Mesendoderm (in vitro differentiated cells): ENCODE measurements around the gene RTN4R.

Experiments used
- DNase-seq: peaks from one replicate; pipeline ENCODE4 v3.0.0; 2013
- H2AK5ac ChIP-seq: 2 replicates; pipeline ENCODE4 v1.6.1; 2013; ENCODE audit warnings: low read length, inconsistent platforms
- H2BK120ac ChIP-seq: 2 replicates; pipeline ENCODE4 v1.6.1; 2013; ENCODE audit warnings: low read depth, mild to moderate bottlenecking, low read length, moderate library complexity, mixed read lengths
- H2BK15ac ChIP-seq: replicated peaks from 2 replicates; pipeline ENCODE4 v1.6.1; 2013; ENCODE audit warnings: low read depth, mild to moderate bottlenecking, moderate library complexity
- H2BK5ac ChIP-seq: 2 replicates; pipeline ENCODE4 v1.6.1; 2013; ENCODE audit warnings: low read length, inconsistent platforms
- H3K18ac ChIP-seq: 2 replicates; pipeline ENCODE4 v1.6.1; 2013; ENCODE audit warnings: mild to moderate bottlenecking, low read length, mixed read lengths
- H3K23ac ChIP-seq: one replicate; pipeline ENCODE4 v1.6.1; 2013; ENCODE audit warnings: low read length
- H3K27ac ChIP-seq: 2 replicates; pipeline ENCODE4 v1.5.1; 2013; ENCODE audit warnings: low read depth, mild to moderate bottlenecking, inconsistent platforms, low read length, moderate library complexity
- H3K27me3 ChIP-seq: 2 replicates; pipeline ENCODE4 v1.6.1; 2013; ENCODE audit warnings: low read length, control low read depth, mild to moderate bottlenecking, inconsistent platforms; ENCODE audit not compliant: insufficient read depth, poor library complexity
- H3K36me3 ChIP-seq: 2 replicates; pipeline ENCODE4 v1.6.1; 2013; ENCODE audit warnings: low read length, inconsistent platforms; ENCODE audit not compliant: control insufficient read depth, insufficient read depth
- H3K4ac ChIP-seq: one replicate; pipeline ENCODE4 v1.6.1; 2013; ENCODE audit warnings: low read depth, mild to moderate bottlenecking, low read length, moderate library complexity
- H3K4me1 ChIP-seq: 2 replicates; pipeline ENCODE4 v1.6.1; 2013; ENCODE audit warnings: low read depth, low read length, inconsistent platforms; ENCODE audit not compliant: control insufficient read depth
- H3K4me2 ChIP-seq: 2 replicates; pipeline ENCODE4 v1.6.1; 2013; ENCODE audit warnings: low read length
- H3K4me3 ChIP-seq: 2 replicates; pipeline ENCODE4 v1.5.1; 2013; ENCODE audit warnings: mild to moderate bottlenecking, low read length
- H3K56ac ChIP-seq: one replicate; pipeline ENCODE4 v1.6.1; 2013; ENCODE audit warnings: low read length
- H3K79me1 ChIP-seq: 2 replicates; pipeline ENCODE4 v1.6.1; 2013; ENCODE audit warnings: low read length, inconsistent platforms
- H3K79me2 ChIP-seq: 2 replicates; pipeline ENCODE4 v1.6.1; 2013; ENCODE audit warnings: mild to moderate bottlenecking, low read length; ENCODE audit not compliant: control insufficient read depth, insufficient read depth
- H3K9ac ChIP-seq: 2 replicates; pipeline ENCODE4 v1.6.1; 2013; ENCODE audit warnings: low read length, inconsistent platforms
- H4K5ac ChIP-seq: one replicate; pipeline ENCODE4 v1.6.1; 2013; ENCODE audit warnings: low read length
- H4K8ac ChIP-seq: one replicate; pipeline ENCODE4 v1.6.1; 2013; ENCODE audit warnings: low read depth, mild to moderate bottlenecking, control low read depth, low read length, moderate library complexity
- whole genome bisulfite sequencing: extraction: QIAGEN DNeasy Blood & Tissue Kit; methylation state at CpG from one replicate; pipeline ENCODE4 v1.1.7; 2013; ENCODE audit warnings: low lambda C conversion rate, missing lambda C conversion rate; ENCODE audit not compliant: insufficient coverage; ENCODE audit errors: extremely low coverage; 5-methylcytosine and 5-hydroxymethylcytosine counted together

RTN4R gene

DNA sequence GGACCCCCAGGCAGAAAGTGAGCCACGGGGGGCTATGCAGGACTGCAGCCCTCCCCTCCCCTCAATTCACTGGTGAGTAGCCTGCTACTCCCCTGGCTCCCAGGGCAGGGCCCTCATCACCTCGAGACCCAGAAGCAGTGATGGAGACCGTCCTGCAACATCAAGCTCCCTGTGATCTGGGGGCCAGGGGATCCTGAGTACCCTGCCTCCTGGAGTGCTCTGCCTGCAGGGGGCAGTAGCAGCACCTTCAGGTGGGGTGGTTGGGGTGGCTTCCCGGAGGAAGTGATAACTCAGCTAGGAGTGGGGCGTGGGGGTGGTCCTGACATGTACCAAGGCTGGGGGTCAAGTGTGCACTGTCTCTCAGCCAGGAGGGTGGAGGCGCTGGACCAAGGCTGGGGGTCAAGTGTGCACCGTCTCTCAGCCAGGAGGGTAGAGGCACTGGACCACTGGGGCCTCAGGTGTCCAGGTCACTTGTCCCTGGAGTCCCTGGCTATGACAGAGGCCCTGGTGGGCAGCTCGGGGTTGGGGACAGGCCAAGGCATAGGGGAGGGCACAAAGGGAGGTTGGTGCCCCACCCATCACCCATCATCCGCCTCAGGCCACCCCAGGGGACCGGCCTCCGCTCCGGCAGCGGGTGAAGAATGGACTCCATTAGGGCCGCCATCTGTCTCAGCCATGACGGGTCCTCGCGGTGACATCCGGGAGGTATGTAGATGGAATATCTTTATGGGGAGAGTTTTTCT, 9.4 kb downstream of the RTN4R start:
- no peak overlapping the region for H2BK15ac ChIP-seq
- H3K36me3 ChIP-seq, result no peaks in the 10 kb centered on the region
- no peak overlapping the region for H3K56ac ChIP-seq
- H3K4ac ChIP-seq, result no peak overlapping the region
- no peaks in the 10 kb centered on the region for H3K4me1 ChIP-seq
- no peak overlapping the region for H3K18ac ChIP-seq
- peaks cover 3% of the 10 kb centered on the region for H3K79me1 ChIP-seq
- H3K9ac ChIP-seq, result no peak overlapping the region
- no peaks in the 10 kb centered on the region for H3K79me2 ChIP-seq
- no peak overlapping the region for H3K4me2 ChIP-seq
- no peak overlapping the region for H3K4me3 ChIP-seq
- H3K27ac ChIP-seq, result no peak overlapping the region
- no peaks in the 10 kb centered on the region for H3K27me3 ChIP-seq
- H2AK5ac ChIP-seq, result no peak overlapping the region
- no peak overlapping the region for H3K23ac ChIP-seq
- no peak overlapping the region for H4K8ac ChIP-seq
- WGBS, result no CpG with 5 or more reads among the region's 18 CpGs
- DNase-seq, result no peak
- no peak overlapping the region for H2BK5ac ChIP-seq
- no peak overlapping the region for H4K5ac ChIP-seq
- H2BK120ac ChIP-seq, result no peak overlapping the region

DNA sequence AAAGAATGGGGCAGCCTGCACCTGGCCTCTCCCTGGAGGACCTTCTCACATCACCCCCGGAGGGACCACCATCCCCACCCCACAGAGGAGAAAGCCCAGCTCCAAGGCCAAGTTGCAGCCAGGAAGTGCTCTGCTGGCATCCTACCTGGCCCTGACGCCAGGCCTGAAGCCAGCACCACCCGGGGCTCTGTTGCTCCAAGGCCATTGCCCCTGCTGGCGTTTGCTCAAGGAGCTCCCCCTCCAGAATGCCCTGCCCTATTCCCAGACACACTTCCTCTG, 10.2 kb downstream of the RTN4R start:
- no peak for DNase-seq
- no CpG with 5 or more reads among the region's 4 CpGs for WGBS

DNA sequence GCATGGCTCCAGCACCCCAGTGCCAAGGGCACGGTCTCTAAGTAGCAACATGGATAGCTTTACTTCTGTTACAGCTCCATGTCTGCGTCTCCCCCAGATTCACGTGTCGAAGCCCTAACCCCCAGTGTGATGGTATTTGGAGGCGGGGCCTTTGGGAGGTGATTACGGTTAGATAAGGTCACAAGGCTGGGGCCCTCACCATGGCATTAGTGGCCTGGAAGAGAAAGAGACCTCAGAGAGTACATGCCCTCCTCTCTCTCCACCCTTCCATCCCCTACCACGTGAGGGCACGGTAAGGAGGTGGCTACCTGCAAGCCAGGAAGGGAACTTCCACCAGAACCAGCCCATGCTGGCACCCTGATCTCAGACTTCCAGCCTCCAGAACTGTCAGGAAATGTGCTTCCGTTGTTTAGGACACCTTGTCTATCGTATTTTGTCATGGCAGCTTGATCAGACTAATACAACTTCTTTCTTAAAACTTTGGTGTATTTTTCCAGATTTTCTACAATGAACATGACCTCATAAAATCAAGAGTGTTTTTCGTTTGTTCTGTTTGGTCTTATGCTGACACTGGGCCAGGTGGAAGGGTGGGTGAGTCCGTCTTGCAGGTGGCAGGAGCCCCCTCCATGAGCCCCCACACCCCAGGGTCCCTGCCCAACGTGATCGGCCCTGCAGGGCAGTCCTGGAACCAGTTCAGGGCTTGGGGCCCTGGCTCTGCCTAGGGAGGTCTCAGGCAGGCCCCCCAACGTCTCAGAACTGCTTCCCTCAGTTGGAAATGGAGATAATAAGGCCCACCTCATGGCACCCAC, 10.7 kb downstream of the RTN4R start:
- Histone ChIP-seq H3K4me3 (no peak overlapping the region), H2BK15ac (no peak overlapping the region), H3K4me2 (no peak overlapping the region), H3K79me1 (peaks cover 3% of the 10 kb centered on the region), H4K8ac (no peak overlapping the region), H3K56ac (no peak overlapping the region), H2BK120ac (no peak overlapping the region), H3K79me2 (no peaks in the 10 kb centered on the region), H3K4ac (no peak overlapping the region), H2AK5ac (no peak overlapping the region), H3K4me1 (no peaks in the 10 kb centered on the region), H3K27ac (no peak overlapping the region), H3K36me3 (no peaks in the 10 kb centered on the region), H3K27me3 (no peaks in the 10 kb centered on the region), H3K23ac (no peak overlapping the region), H2BK5ac (no peak overlapping the region), H3K9ac (no peak overlapping the region), H3K18ac (no peak overlapping the region), H4K5ac (no peak overlapping the region)
- no CpG with 5 or more reads among the region's 15 CpGs for WGBS
- no peak for DNase-seq

More for the DNA sequence above, 10.2 kb downstream of the RTN4R start:
- no peak overlapping the region for H3K18ac ChIP-seq
- H3K4me3 ChIP-seq, result no peak overlapping the region
- H3K27me3 ChIP-seq, result no peaks in the 10 kb centered on the region
- H4K8ac ChIP-seq, result no peak overlapping the region
- H2BK15ac ChIP-seq, result no peak overlapping the region
- no peaks in the 10 kb centered on the region for H3K36me3 ChIP-seq
- H3K27ac ChIP-seq, result no peak overlapping the region
- H3K9ac ChIP-seq, result no peak overlapping the region
- no peak overlapping the region for H4K5ac ChIP-seq
- no peaks in the 10 kb centered on the region for H3K4me1 ChIP-seq
- no peak overlapping the region for H3K4ac ChIP-seq
- no peak overlapping the region for H3K4me2 ChIP-seq
- H2BK5ac ChIP-seq, result no peak overlapping the region
- H2BK120ac ChIP-seq, result no peak overlapping the region
- H3K56ac ChIP-seq, result no peak overlapping the region
- peaks cover 3% of the 10 kb centered on the region for H3K79me1 ChIP-seq
- H3K79me2 ChIP-seq, result no peaks in the 10 kb centered on the region
- H2AK5ac ChIP-seq, result no peak overlapping the region
- no peak overlapping the region for H3K23ac ChIP-seq

GRCh38 chr22:20256551-20257211, 11.4 kb downstream of the RTN4R start:
- Histone ChIP-seq H4K8ac (no peak overlapping the region), H3K4me2 (no peak overlapping the region), H3K4me3 (no peak overlapping the region), H3K79me1 (peaks cover 3% of the 10 kb centered on the region), H4K5ac (no peak overlapping the region), H3K9ac (no peak overlapping the region), H3K4me1 (no peaks in the 10 kb centered on the region), H2BK5ac (no peak overlapping the region), H2BK120ac (no peak overlapping the region), H3K18ac (no peak overlapping the region), H3K36me3 (no peaks in the 10 kb centered on the region), H3K27me3 (no peaks in the 10 kb centered on the region), H2BK15ac (no peak overlapping the region), H3K56ac (no peak overlapping the region), H3K79me2 (no peaks in the 10 kb centered on the region), H3K27ac (no peak overlapping the region), H3K4ac (no peak overlapping the region), H3K23ac (no peak overlapping the region), H2AK5ac (no peak overlapping the region)
- DNase-seq, result no peak
- no CpG with 5 or more reads among the region's 12 CpGs for WGBS

- Histone ChIP-seq H3K36me3 (no peaks in the 10 kb centered on the region), H3K4me3 (no peak overlapping the region), H4K5ac (no peak overlapping the region), H3K23ac (no peak overlapping the region), H2BK120ac (no peak overlapping the region), H3K79me2 (no peaks in the 10 kb centered on the region), H3K4ac (no peak overlapping the region), H3K18ac (no peak overlapping the region), H4K8ac (no peak overlapping the region), H3K79me1 (peaks cover 4% of the 10 kb centered on the region), H2BK5ac (no peak overlapping the region), H3K4me2 (no peak overlapping the region), H2BK15ac (no peak overlapping the region), H3K27me3 (no peaks in the 10 kb centered on the region), H3K56ac (no peak overlapping the region), H3K9ac (no peak overlapping the region), H2AK5ac (no peak overlapping the region), H3K27ac (no peak overlapping the region), H3K4me1 (no peaks in the 10 kb centered on the region)
- WGBS, result no CpG with 5 or more reads among the region's 13 CpGs
- DNase-seq, result no peak
Measured at GRCh38 chr22:20256027-20256426, 12.1 kb downstream of the RTN4R start.
